GM23338 (cell line): Measurements from ENCODE around the gene LPA. TPM values are rescaled to one million over a fixed set of nuclear protein-coding genes. Genes with fewer than 3 reads are reported as not detected.

Source experiments
- ATAC-seq: fragments of 200-7000 bp; cut with Tn5 transposase; 3 replicates; pipeline ENCODE4 v1.9.1; 2020
- DNase-seq: peaks from one replicate; pipeline ENCODE4 v3.0.0-alpha.2; 2015; ENCODE audit warnings: low spot score
- H2AFZ ChIP-seq: fragments of 200-600 bp; sonication (generic); 2 replicates; pipeline ENCODE4 v1.8.0; 2016; ENCODE audit warnings: antibody characterized with exemption, mild to moderate bottlenecking, moderate library complexity
- H3F3A ChIP-seq: fragments of 200-600 bp; sonication (generic); replicated peaks from 2 replicates; pipeline ENCODE4 v1.8.0; 2017; ENCODE audit warnings: antibody characterized with exemption, mixed run types, low read depth
- H3K27ac ChIP-seq: fragments of 200-600 bp; sonication (generic); 2 replicates; pipeline ENCODE4 v1.6.1; 2016; ENCODE audit warnings: low read depth
- H3K27me3 ChIP-seq: fragments of 200-600 bp; sonication (generic); 2 replicates; pipeline ENCODE4 v1.8.0; 2016; ENCODE audit warnings: mild to moderate bottlenecking, mixed run types, moderate library complexity; ENCODE audit not compliant: insufficient read depth
- H3K36me3 ChIP-seq: fragments of 200-600 bp; sonication (generic); 2 replicates; pipeline ENCODE4 v1.8.0; 2016; ENCODE audit warnings: mild to moderate bottlenecking; ENCODE audit not compliant: insufficient read depth
- H3K4me1 ChIP-seq: fragments of 200-600 bp; sonication (generic); 2 replicates; pipeline ENCODE4 v1.8.0; 2016; ENCODE audit warnings: mild to moderate bottlenecking, moderate library complexity; ENCODE audit not compliant: insufficient read depth
- H3K4me2 ChIP-seq: fragments of 200-600 bp; sonication (generic); 2 replicates; pipeline ENCODE4 v1.7.1; 2017; ENCODE audit warnings: mixed run types
- H3K4me3 ChIP-seq: fragments of 200-600 bp; sonication (generic); 2 replicates; pipeline ENCODE4 v1.6.1; 2016; ENCODE audit warnings: mixed run types
- H3K79me2 ChIP-seq: fragments of 200-600 bp; sonication (generic); replicated peaks from 2 replicates; pipeline ENCODE4 v1.8.0; 2017; ENCODE audit warnings: mild to moderate bottlenecking; ENCODE audit not compliant: insufficient read depth
- H3K9me2 ChIP-seq: fragments of 200-600 bp; sonication (generic); 2 replicates; pipeline ENCODE4 v1.8.0; 2017; ENCODE audit not compliant: insufficient read depth
- H4K20me1 ChIP-seq: fragments of 200-600 bp; sonication (generic); replicated peaks from 2 replicates; pipeline ENCODE4 v1.8.0; 2017; ENCODE audit warnings: mild to moderate bottlenecking; ENCODE audit not compliant: insufficient read depth
- H3K27ac Mint-ChIP-seq: 2 replicates; pipeline ENCODE4 v1.8.0; 2020; ENCODE audit warnings: inconsistent platforms, mild to moderate bottlenecking, moderate library complexity, mixed read lengths
- H3K27me3 Mint-ChIP-seq: 3 replicates; pipeline ENCODE4 v1.8.0; 2022; ENCODE audit warnings: low read depth, mild to moderate bottlenecking, moderate library complexity, mixed read lengths, inconsistent platforms; ENCODE audit not compliant: insufficient read depth, poor library complexity
- H3K36me3 Mint-ChIP-seq: 3 replicates; pipeline ENCODE4 v1.8.0; 2021; ENCODE audit warnings: low read depth, mild to moderate bottlenecking, inconsistent platforms, moderate library complexity, mixed read lengths
- H3K4me1 Mint-ChIP-seq: 3 replicates; pipeline ENCODE4 v1.8.0; 2020; ENCODE audit warnings: mild to moderate bottlenecking, inconsistent platforms, mixed read lengths
- H3K4me3 Mint-ChIP-seq: 3 replicates; pipeline ENCODE4 v1.8.0; 2021; ENCODE audit warnings: moderate library complexity, mild to moderate bottlenecking, inconsistent platforms, mixed read lengths
- H3K9me3 Mint-ChIP-seq: 3 replicates; pipeline ENCODE4 v1.8.0; 2020; ENCODE audit warnings: moderate library complexity, mild to moderate bottlenecking, inconsistent platforms, mixed read lengths
- CREB1 ChIP-seq: fragments of 250-450 bp; sonication (Bioruptor Pico); IDR thresholded peaks from 2 replicates; pipeline ENCODE4 v1.5.0; 2020; ENCODE audit warnings: low read depth, mild to moderate bottlenecking, moderate library complexity
- CTCF ChIP-seq, 2 experiments: fragments of 200-600 bp in 1 of 2; sonication (generic) in 1 of 2; conservative IDR thresholded peaks; 2 replicates each; pipeline versions ENCODE4 v1.5.1 to v1.6.1; 2016 to 2017; ENCODE audit warnings: antibody characterized with exemption in 2 of 2, low read depth in 2 of 2, mild to moderate bottlenecking in 2 of 2, moderate library complexity in 1 of 2
- ETS1 ChIP-seq: IDR thresholded peaks from 2 replicates; pipeline ENCODE4 v1.6.1; 2016; ENCODE audit warnings: antibody characterized with exemption
- JUNB ChIP-seq: IDR thresholded peaks from one replicate; pipeline ENCODE4 v1.6.1; 2016; ENCODE audit warnings: antibody characterized with exemption; ENCODE audit not compliant: unreplicated experiment
- POLR2AphosphoS5 ChIP-seq: IDR thresholded peaks from 2 replicates; pipeline ENCODE4 v1.6.1; 2016; ENCODE audit warnings: antibody characterized with exemption, low read depth
- REST ChIP-seq: IDR thresholded peaks from one replicate; pipeline ENCODE4 v1.6.1; 2018; ENCODE audit warnings: antibody characterized with exemption; ENCODE audit not compliant: unreplicated experiment
- ZNF114 ChIP-seq: fragments of 250-450 bp; sonication (Bioruptor Pico); IDR thresholded peaks from 2 replicates; pipeline ENCODE4 v1.5.0; 2020; ENCODE audit warnings: mild to moderate bottlenecking, moderate library complexity
- ZNF331 ChIP-seq: fragments of 250-450 bp; sonication (Bioruptor Pico); IDR thresholded peaks from 2 replicates; pipeline ENCODE4 v1.5.0; 2020; ENCODE audit warnings: low read depth, mild to moderate bottlenecking, moderate library complexity
- ZNF462 ChIP-seq: fragments of 250-450 bp; sonication (Bioruptor Pico); IDR thresholded peaks from 2 replicates; pipeline ENCODE4 v1.5.0; 2020; ENCODE audit warnings: mild to moderate bottlenecking, moderate library complexity
- polyA plus RNA-seq: library from polyadenylated mRNA; unstranded; fragments of >200 nt; fragmentation: Nextera tagmentation; extraction: Ambion mirVana; gene quantifications from 2 replicates; pipeline ENCODE4 v1.2.1, GENCODE V29; 2016
- total RNA-seq: library from RNA; depleted of rRNA; stranded (reverse); fragments of >200 nt; shearing (Covaris generic); gene quantifications from 2 replicates; pipeline ENCODE4 v1.2.3, GENCODE V29; 2014

Gene LPA
- total and polyA plus RNA-seq, 2 experiments from 2014 or later = 0.17 TPM; not detected in 1

GRCh38 chr6:160510976-160511617 is 153.0 kb downstream of the LPA start (continued):
- TF ChIP-seq REST = no peak
- TF ChIP-seq ETS1 = no peak
- TF ChIP-seq ZNF114 (CRISPR knock-in tag) = no peak
- TF ChIP-seq CTCF (conservative IDR thresholded peaks at IDR 0.05; ENCODE audit: low read depth in 2 of 2) = no peak
- no peak for TF ChIP-seq CREB1 (CRISPR knock-in tag)
- TF ChIP-seq POLR2AphosphoS5 = no peak
- TF ChIP-seq JUNB = no peak

GRCh38 chr6:160510199-160510598 is 153.9 kb downstream of the LPA start:
- Histone ChIP-seq H3K4me1 (no peaks in the 10 kb centered on the region), H3K27me3 (no peaks in the 10 kb centered on the region), H3K79me2 (no peaks in the 10 kb centered on the region), H4K20me1 (no peaks in the 10 kb centered on the region), H2AFZ (no peak overlapping the region), H3K36me3 (no peaks in the 10 kb centered on the region), H3K4me3 (no peak overlapping the region), H3K4me2 (no peak overlapping the region), H3K27ac (no peak overlapping the region), H3F3A (no peaks in the 10 kb centered on the region), H3K9me2 (no peaks in the 10 kb centered on the region)
- Mint-ChIP-seq H3K36me3 (0 out of 3 replicates have a peak, but pooled peaks cover 4% of the 10 kb centered on the region), H3K4me1 (no peaks in the 10 kb centered on the region; the same call in 1 of the 3 replicates), H3K9me3 (peaks cover 12% of the 10 kb centered on the region; the same call in 2 of the 3 replicates), H3K27me3 (peaks cover 1% of the 10 kb centered on the region), H3K4me3 (no peak overlapping the region), H3K27ac (no peak overlapping the region; the same call in 1 of the 2 replicates)
- no peak for ATAC-seq
- DNase-seq = no peak
- TF ChIP-seq ZNF462 (CRISPR knock-in tag) (no peak), ETS1 (no peak), POLR2AphosphoS5 (no peak), ZNF114 (CRISPR knock-in tag) (no peak), CREB1 (CRISPR knock-in tag) (no peak), JUNB (no peak), ZNF331 (CRISPR knock-in tag) (no peak)
